Ishikawa (cell line): ENCODE results near the gene ERN1.

Experiments used
- CEBPB ChIP-seq: IDR thresholded peaks from 2 replicates; pipeline ENCODE4 v1.6.1; 2012
- EGR1 ChIP-seq: IDR thresholded peaks from 2 replicates; pipeline ENCODE4 v1.6.1; 2012
- EP300 ChIP-seq: IDR thresholded peaks from 2 replicates; pipeline ENCODE4 v1.6.1; 2012; ENCODE audit warnings: borderline replicate concordance
- NFIC ChIP-seq: IDR thresholded peaks from 2 replicates; pipeline ENCODE4 v1.6.1; 2012
- RAD21 ChIP-seq: IDR thresholded peaks from 2 replicates; pipeline ENCODE4 v1.6.1; 2012; ENCODE audit warnings: low read depth
- TAF1 ChIP-seq: IDR thresholded peaks from 2 replicates; pipeline ENCODE4 v1.6.1; 2012; ENCODE audit warnings: low read depth, mild to moderate bottlenecking
- TF ChIP-seq, protein P1 (sequence below): IDR thresholded peaks from 2 replicates; pipeline ENCODE4 v1.6.1; 2012; ENCODE audit warnings: low read depth, mild to moderate bottlenecking
- TF ChIP-seq, protein P2 (sequence below): IDR thresholded peaks from 2 replicates; pipeline ENCODE4 v1.6.1; 2012
- TF ChIP-seq, protein P3 (sequence below): IDR thresholded peaks from 2 replicates; pipeline ENCODE4 v1.6.1; 2012

DNA sequence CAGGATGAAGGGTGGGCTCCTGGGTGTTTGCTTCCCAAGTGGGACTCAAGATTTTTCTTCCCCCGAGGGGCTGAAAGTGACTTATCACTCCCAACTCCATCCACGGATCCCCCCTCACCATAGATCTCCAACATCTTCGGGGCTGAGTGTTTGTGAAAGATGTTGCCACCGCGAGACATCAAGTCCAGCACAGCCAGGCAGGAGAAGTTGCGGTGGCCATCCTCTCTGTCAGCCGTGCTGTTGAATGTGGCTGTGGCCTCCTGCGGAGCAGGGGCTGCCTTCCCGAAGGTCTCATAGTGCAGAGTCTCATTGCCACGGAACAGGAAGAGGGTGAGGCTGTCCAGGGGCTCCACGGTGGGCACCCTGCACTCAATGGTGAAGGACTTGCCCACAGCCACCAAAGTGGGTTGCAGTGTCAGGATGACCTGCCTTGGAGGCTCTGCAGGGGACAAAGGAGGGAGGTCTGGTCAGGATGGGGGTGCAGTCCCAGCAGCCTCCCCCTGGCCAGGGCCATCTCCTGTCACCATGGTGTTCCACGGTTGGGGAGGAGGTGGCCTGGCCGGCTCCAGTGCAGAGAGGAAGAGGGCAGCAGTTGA lies 126.3 kb downstream of the ERN1 start:
- no peak for TF ChIP-seq EP300
- TF ChIP-seq EGR1, result no peak
- TF ChIP-seq, protein P1, sequence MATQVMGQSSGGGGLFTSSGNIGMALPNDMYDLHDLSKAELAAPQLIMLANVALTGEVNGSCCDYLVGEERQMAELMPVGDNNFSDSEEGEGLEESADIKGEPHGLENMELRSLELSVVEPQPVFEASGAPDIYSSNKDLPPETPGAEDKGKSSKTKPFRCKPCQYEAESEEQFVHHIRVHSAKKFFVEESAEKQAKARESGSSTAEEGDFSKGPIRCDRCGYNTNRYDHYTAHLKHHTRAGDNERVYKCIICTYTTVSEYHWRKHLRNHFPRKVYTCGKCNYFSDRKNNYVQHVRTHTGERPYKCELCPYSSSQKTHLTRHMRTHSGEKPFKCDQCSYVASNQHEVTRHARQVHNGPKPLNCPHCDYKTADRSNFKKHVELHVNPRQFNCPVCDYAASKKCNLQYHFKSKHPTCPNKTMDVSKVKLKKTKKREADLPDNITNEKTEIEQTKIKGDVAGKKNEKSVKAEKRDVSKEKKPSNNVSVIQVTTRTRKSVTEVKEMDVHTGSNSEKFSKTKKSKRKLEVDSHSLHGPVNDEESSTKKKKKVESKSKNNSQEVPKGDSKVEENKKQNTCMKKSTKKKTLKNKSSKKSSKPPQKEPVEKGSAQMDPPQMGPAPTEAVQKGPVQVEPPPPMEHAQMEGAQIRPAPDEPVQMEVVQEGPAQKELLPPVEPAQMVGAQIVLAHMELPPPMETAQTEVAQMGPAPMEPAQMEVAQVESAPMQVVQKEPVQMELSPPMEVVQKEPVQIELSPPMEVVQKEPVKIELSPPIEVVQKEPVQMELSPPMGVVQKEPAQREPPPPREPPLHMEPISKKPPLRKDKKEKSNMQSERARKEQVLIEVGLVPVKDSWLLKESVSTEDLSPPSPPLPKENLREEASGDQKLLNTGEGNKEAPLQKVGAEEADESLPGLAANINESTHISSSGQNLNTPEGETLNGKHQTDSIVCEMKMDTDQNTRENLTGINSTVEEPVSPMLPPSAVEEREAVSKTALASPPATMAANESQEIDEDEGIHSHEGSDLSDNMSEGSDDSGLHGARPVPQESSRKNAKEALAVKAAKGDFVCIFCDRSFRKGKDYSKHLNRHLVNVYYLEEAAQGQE, result no peak
- no peak for TF ChIP-seq CEBPB
- TF ChIP-seq, protein P2, sequence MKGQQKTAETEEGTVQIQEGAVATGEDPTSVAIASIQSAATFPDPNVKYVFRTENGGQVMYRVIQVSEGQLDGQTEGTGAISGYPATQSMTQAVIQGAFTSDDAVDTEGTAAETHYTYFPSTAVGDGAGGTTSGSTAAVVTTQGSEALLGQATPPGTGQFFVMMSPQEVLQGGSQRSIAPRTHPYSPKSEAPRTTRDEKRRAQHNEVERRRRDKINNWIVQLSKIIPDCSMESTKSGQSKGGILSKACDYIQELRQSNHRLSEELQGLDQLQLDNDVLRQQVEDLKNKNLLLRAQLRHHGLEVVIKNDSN, result no peak
- TF ChIP-seq TAF1, result no peak
- no peak for TF ChIP-seq RAD21
- no peak for TF ChIP-seq NFIC
- TF ChIP-seq, protein P3, sequence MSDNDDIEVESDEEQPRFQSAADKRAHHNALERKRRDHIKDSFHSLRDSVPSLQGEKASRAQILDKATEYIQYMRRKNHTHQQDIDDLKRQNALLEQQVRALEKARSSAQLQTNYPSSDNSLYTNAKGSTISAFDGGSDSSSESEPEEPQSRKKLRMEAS, result no peak
